Stomach (tissue), 4 donors: ENCODE data around the gene ASPRV1.

Experiments used
- EP300 ChIP-seq: sonication (generic); formaldehyde crosslinking; IDR thresholded peaks from one replicate; pipeline ENCODE4 v1.6.1; 2017; ENCODE audit warnings: antibody characterized with exemption
- POLR2A ChIP-seq, 4 donors: fragments of 450-650 bp; IDR thresholded peaks; one replicate each; pipeline ENCODE4 v1.6.1; 2016; ENCODE audit warnings: antibody characterized with exemption in 4 of 4, control low read depth in 2 of 4, mild to moderate bottlenecking in 1 of 4, moderate library complexity in 1 of 4
- POLR2AphosphoS5 ChIP-seq, 3 donors: sonication (generic); formaldehyde crosslinking; IDR thresholded peaks; one replicate each; pipeline ENCODE4 v1.6.1; 2016; ENCODE audit warnings: antibody characterized with exemption in 3 of 3
- TF ChIP-seq, protein P1 (sequence below), 7 experiments: fragments of 450-650 bp in 4 of 7; fragments of 200-600 bp in 3 of 7; sonication (generic) in 3 of 7; IDR thresholded peaks; one replicate each; pipeline ENCODE4 v1.5.1; 2016 to 2019; ENCODE audit warnings: antibody characterized with exemption in 7 of 7, control low read depth in 2 of 7, mild to moderate bottlenecking in 1 of 7

DNA sequence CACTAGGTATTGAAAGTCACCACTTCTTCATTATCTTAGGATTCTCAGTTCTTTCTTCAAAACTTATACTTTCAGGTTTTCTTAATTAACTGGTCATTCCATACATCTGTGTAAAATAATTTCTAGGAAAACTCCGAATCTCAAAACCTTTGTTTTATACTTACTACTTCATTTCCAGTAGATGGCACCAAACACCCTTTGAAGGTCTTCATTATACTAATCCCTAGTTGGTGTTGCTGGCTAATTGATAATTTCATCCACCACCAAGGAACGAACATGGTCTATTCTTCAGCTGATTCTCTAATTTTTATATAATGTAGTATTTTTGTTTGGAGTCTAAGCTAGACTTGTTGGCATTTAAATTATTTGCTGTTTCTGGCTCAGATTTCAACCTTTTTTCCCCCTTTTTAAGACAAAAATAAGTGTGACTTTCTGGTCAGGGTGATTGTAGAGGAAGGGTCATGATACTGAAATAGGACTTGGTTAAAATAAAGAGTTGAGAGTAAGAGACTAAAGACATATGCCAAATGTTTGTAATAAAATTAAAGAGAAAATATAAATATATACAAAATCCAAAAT is 49.4 kb downstream of the ASPRV1 start:
- TF ChIP-seq, protein P1, sequence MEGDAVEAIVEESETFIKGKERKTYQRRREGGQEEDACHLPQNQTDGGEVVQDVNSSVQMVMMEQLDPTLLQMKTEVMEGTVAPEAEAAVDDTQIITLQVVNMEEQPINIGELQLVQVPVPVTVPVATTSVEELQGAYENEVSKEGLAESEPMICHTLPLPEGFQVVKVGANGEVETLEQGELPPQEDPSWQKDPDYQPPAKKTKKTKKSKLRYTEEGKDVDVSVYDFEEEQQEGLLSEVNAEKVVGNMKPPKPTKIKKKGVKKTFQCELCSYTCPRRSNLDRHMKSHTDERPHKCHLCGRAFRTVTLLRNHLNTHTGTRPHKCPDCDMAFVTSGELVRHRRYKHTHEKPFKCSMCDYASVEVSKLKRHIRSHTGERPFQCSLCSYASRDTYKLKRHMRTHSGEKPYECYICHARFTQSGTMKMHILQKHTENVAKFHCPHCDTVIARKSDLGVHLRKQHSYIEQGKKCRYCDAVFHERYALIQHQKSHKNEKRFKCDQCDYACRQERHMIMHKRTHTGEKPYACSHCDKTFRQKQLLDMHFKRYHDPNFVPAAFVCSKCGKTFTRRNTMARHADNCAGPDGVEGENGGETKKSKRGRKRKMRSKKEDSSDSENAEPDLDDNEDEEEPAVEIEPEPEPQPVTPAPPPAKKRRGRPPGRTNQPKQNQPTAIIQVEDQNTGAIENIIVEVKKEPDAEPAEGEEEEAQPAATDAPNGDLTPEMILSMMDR (IDR thresholded peaks at IDR 0.05): peak in 5 of 7 experiments; percentile 27 to 62 (median 40)
- TF ChIP-seq EP300 (no peak), POLR2AphosphoS5 (IDR thresholded peaks at IDR 0.05) (no peak), POLR2A (IDR thresholded peaks at IDR 0.05) (no peak)
